ENCODE measurements around the gene RPS6KA5. TPM values are rescaled to one million over a fixed set of nuclear protein-coding genes. Genes with fewer than 3 reads are reported as not detected.
"Not testable (repeated sequence)": the region's sequence is repeated elsewhere in the genome, so short reads cannot be mapped to it uniquely, and the experiment has no call there.

The RPS6KA5 gene
- 5.5 TPM for polyA plus RNA-seq (2013, experiment 1 of 4)
- polyA plus RNA-seq (2013, experiment 2 of 4): 6.0 TPM
- polyA plus RNA-seq (2013, experiment 3 of 4): 4.8 TPM
- 4.4 TPM for polyA plus RNA-seq (2013, experiment 4 of 4)

DNA sequence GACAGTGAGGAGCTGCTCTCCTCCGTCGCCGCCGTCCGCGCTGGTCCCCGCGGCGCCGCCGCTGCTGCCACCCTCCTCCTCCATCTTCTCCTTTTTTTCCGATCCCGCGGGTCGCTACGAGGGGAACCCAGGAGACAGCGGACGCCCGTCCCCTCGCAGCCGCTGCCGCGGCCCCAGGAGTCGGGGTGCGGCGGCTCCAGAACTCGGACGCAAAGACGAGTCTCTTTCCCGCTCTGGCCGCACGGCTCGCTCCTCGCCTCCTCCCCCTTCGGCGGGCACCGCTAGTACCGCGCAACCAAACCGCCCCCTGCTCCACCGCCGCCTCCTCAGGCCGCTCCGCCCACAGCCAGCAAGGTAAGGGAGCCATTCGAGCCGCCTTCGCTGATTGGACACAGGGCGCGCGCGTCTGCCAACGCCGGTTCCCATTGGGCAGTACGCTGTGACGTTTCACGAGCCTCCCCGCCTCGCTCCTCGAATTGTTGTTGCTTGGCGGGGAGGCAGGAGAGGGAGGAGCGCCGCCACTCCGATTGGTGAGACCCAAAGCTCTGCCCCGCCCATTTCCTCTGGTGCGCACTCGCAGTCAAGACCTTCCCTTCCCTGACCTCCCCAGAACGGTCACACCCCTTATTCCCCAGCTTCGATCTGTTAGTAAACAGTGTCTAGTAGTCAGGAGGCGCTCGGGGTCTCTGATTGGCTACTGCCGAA, at the start of gene RPS6KA5:
TSS of gene RPS6KA5 (minus strand) at position 291 of the 705 bp plus-strand sequence. CDS start at position 84, 207 bp downstream.
- Histone ChIP-seq H3K9me3 (ENCODE audit: control insufficient read depth, low read length) (no peaks in the 10 kb centered on the region), H3K4me3 (ENCODE audit: insufficient read depth, low read depth, low read length) (peak within 1 kb of the TSS; percentile 76), H3K27me3 (ENCODE audit: control insufficient read depth, insufficient read depth, low read length, poor library complexity, severe bottlenecking) (no peaks in the 10 kb centered on the region), H3K4me1 (ENCODE audit: control insufficient read depth, insufficient read depth, low read length) (no peaks in the 10 kb centered on the region), H3K36me3 (ENCODE audit: control insufficient read depth, insufficient read depth, low read length) (no peaks in the 10 kb centered on the region), H3K27ac (ENCODE audit: insufficient read depth, low read depth, low read length, poor library complexity, severe bottlenecking) (peak within 1 kb of the TSS; percentile 98)
- WGBS, 2 experiments: 0% methylated on average over 71 of the region's 71 CpGs

DNA sequence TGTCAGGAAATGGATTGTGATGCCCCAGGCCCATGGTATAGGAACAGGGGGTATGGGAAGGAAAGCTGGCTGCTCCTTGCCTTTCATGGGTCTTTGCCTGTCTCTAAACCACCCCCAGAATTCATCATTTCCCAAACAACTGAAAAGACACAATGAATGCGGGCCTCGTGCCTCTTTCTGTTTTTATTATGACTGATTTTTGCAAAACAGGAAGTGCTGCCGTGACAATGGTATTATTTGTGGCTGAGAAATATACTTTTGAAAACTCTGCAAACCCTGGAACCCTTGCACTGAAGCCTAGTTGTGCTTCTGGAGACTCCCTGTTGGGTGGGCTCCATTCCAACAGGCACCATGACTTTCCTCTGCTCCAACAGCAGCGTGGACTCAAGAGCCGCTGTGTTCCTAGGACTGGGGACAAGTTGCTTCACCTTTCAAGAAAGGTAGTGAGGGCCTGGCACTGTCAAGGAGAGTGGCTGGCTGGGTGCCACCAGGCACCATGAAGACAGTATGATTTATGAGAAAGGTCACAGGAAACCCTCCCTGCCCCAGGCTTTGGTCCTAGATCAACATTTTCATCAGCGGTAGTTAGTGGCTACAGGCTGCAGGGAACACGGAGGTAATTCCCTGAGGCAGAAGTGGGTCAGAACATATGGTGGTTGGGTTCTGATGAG, 48.6 kb upstream of the RPS6KA5 start:
- Histone ChIP-seq H3K36me3 (ENCODE audit: control insufficient read depth, insufficient read depth, low read length) (no peaks in the 10 kb centered on the region), H3K9me3 (ENCODE audit: control insufficient read depth, low read length) (no peaks in the 10 kb centered on the region), H3K27ac (ENCODE audit: insufficient read depth, low read depth, low read length, poor library complexity, severe bottlenecking) (no peak overlapping the region), H3K27me3 (ENCODE audit: control insufficient read depth, insufficient read depth, low read length, poor library complexity, severe bottlenecking) (no peaks in the 10 kb centered on the region), H3K4me3 (ENCODE audit: insufficient read depth, low read depth, low read length) (no peak overlapping the region), H3K4me1 (ENCODE audit: control insufficient read depth, insufficient read depth, low read length) (peaks cover 20% of the 10 kb centered on the region)
- WGBS, 2 experiments: 95 to 98% methylated on average over 7 of the region's 7 CpGs

DNA sequence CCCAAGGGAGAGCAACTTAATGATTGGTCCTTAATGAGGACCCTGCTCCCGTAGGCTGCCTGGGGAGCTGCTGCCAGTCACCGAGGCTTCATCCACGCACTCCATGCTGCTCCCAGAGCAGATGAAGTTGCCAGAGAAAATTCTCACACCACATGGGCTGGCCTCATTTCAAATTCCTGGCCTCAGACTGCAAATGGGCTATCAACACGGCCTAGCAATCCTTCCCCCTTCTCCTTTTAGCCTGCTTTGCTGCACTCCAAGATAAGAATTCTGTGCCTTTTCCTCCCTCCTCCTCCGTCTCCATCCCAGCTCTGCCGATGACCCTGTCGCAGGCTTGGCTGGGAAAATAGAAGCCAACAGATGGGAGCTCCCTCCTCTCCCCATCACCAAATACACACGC, 42.7 kb upstream of the RPS6KA5 start:
- Histone ChIP-seq H3K27ac (ENCODE audit: insufficient read depth, low read depth, low read length, poor library complexity, severe bottlenecking) (no peak overlapping the region), H3K4me3 (ENCODE audit: insufficient read depth, low read depth, low read length) (no peak overlapping the region), H3K36me3 (ENCODE audit: control insufficient read depth, insufficient read depth, low read length) (no peaks in the 10 kb centered on the region), H3K27me3 (ENCODE audit: control insufficient read depth, insufficient read depth, low read length, poor library complexity, severe bottlenecking) (no peaks in the 10 kb centered on the region), H3K4me1 (ENCODE audit: control insufficient read depth, insufficient read depth, low read length) (no peaks in the 10 kb centered on the region), H3K9me3 (ENCODE audit: control insufficient read depth, low read length) (no peaks in the 10 kb centered on the region)
- WGBS, 2 experiments: 85 to 91% methylated on average over 8 of the region's 8 CpGs

DNA sequence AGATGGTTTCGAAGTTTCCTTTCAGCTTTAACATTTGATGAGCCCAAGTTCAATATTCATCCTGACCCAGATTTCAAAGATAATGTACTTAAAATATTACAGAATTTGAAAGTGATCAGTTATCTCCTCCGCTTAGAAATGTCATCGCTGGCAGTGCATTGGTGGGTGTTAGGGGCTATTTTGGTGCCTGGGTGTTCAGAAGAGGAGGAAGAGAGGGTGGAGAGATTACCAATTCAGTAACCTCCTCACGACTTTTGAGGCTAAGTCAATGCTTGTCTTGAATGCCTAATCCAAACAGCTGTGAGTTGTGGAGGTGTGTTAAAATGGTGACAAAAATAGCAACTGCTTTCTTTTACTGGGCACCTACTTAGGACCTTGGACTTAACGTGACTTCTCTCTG, 39.7 kb upstream of the RPS6KA5 start:
- 83 to 96% methylated on average over 4 to 5 of the region's 5 CpGs for WGBS, 2 experiments
- H3K4me3 ChIP-seq (ENCODE audit: insufficient read depth, low read depth, low read length): no peak overlapping the region
- no peaks in the 10 kb centered on the region for H3K4me1 ChIP-seq (ENCODE audit: control insufficient read depth, insufficient read depth, low read length)
- no peaks in the 10 kb centered on the region for H3K27me3 ChIP-seq (ENCODE audit: control insufficient read depth, insufficient read depth, low read length, poor library complexity, severe bottlenecking)
- no peak overlapping the region for H3K27ac ChIP-seq (ENCODE audit: insufficient read depth, low read depth, low read length, poor library complexity, severe bottlenecking)
- H3K9me3 ChIP-seq (ENCODE audit: control insufficient read depth, low read length): no peaks in the 10 kb centered on the region
- no peaks in the 10 kb centered on the region for H3K36me3 ChIP-seq (ENCODE audit: control insufficient read depth, insufficient read depth, low read length)

DNA sequence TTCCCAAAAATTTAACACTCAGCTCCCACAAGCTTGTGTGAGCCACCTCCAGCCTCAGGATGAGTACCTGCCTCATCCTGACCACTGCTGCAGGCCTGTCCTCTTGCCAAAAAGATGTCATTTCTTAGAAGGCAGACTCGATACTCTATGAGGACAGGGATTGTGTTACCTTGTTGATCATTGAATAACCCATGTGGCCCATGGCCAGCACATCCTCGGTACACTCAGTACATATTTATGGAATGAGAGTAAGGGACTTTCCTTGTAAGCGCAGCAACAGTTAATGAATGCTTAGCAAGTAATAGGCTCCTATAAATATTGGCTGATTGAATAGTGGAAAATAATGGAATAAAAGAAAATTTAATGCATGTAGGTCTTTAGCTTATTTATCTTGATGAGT, 38.1 kb upstream of the RPS6KA5 start:
- Histone ChIP-seq H3K27ac (ENCODE audit: insufficient read depth, low read depth, low read length, poor library complexity, severe bottlenecking) (no peak overlapping the region), H3K4me3 (ENCODE audit: insufficient read depth, low read depth, low read length) (no peak overlapping the region), H3K36me3 (ENCODE audit: control insufficient read depth, insufficient read depth, low read length) (no peaks in the 10 kb centered on the region), H3K27me3 (ENCODE audit: control insufficient read depth, insufficient read depth, low read length, poor library complexity, severe bottlenecking) (no peaks in the 10 kb centered on the region), H3K4me1 (ENCODE audit: control insufficient read depth, insufficient read depth, low read length) (no peaks in the 10 kb centered on the region), H3K9me3 (ENCODE audit: control insufficient read depth, low read length) (no peaks in the 10 kb centered on the region)
- WGBS, 2 experiments: 96 to 99% methylated on average over 3 of the region's 3 CpGs

DNA sequence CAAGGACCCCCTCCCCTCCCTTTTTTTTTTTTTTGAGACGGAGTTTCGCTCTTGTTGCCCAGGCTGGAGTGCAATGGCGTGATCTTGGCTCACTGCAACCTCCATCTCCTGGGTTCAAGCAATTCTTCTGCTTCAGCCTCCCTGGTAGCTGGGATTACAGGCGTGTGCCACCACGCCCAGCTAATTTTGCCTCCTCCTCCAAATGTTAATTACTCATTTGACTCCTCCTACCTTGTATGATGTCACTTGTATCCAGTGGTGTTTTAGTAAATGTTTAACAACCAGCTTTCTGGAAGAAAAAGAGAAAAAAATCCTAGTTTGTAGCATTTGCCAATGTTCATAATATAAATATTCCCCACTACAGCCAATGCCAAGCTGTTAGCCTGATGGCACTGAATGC, 37.2 kb upstream of the RPS6KA5 start:
- H3K27me3 ChIP-seq (ENCODE audit: control insufficient read depth, insufficient read depth, low read length, poor library complexity, severe bottlenecking); H3K4me1 ChIP-seq (ENCODE audit: control insufficient read depth, insufficient read depth, low read length); H3K4me3 ChIP-seq (ENCODE audit: insufficient read depth, low read depth, low read length); H3K36me3 ChIP-seq (ENCODE audit: control insufficient read depth, insufficient read depth, low read length); H3K27ac ChIP-seq (ENCODE audit: insufficient read depth, low read depth, low read length, poor library complexity, severe bottlenecking); H3K9me3 ChIP-seq (ENCODE audit: control insufficient read depth, low read length): not testable (repeated sequence)
- 87 to 89% methylated on average over 5 of the region's 5 CpGs for WGBS, 2 experiments

DNA sequence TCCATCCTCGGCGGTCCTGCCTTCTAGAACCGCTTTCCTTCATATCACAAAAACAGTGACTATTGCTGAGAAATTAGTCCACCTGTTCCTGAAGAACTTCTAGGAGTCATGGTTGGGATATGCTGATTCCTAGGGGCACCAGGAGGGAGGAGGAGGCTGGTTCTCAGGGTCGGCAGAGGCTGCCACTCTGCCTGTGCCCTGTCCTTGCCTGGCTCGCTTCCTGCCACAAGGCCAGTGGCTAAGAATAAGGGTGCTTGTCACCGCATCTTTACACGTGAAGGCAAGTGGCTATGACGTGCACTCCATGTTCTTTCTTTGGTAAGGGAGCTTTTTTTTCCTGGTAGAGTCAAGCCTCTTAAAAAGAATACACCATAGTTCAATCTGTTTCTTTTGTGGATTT, 34.7 kb upstream of the RPS6KA5 start:
- no peak overlapping the region for H3K27ac ChIP-seq (ENCODE audit: insufficient read depth, low read depth, low read length, poor library complexity, severe bottlenecking)
- no peaks in the 10 kb centered on the region for H3K9me3 ChIP-seq (ENCODE audit: control insufficient read depth, low read length)
- H3K4me3 ChIP-seq (ENCODE audit: insufficient read depth, low read depth, low read length): no peak overlapping the region
- no peaks in the 10 kb centered on the region for H3K4me1 ChIP-seq (ENCODE audit: control insufficient read depth, insufficient read depth, low read length)
- H3K36me3 ChIP-seq (ENCODE audit: control insufficient read depth, insufficient read depth, low read length): no peaks in the 10 kb centered on the region
- 86% methylated on average over 8 of the region's 8 CpGs for WGBS, 2 experiments
- H3K27me3 ChIP-seq (ENCODE audit: control insufficient read depth, insufficient read depth, low read length, poor library complexity, severe bottlenecking): no peaks in the 10 kb centered on the region

DNA sequence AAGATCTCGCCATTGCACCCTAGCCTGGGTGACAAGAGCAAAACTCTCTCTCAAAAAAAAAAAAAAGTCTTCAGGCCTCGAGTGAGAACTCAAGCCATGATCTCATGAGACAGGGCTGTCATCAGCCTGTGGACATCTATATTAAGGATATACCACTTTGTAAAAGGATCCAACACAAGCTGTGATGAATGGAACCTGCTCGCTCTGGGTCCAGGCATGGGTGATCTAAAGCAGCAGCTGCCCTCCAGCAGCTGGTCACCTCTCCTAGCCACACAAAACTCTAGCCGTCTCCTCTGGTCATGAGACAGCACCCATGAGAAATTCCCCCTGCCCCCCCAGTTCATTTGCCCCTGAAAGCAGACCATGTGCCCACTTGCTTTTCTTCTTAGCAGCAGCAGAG, 34.3 kb upstream of the RPS6KA5 start:
- H3K4me3 ChIP-seq (ENCODE audit: insufficient read depth, low read depth, low read length): no peak overlapping the region
- no peaks in the 10 kb centered on the region for H3K36me3 ChIP-seq (ENCODE audit: control insufficient read depth, insufficient read depth, low read length)
- 94 to 95% methylated on average over 4 of the region's 4 CpGs for WGBS, 2 experiments
- H3K27me3 ChIP-seq (ENCODE audit: control insufficient read depth, insufficient read depth, low read length, poor library complexity, severe bottlenecking): no peaks in the 10 kb centered on the region
- H3K9me3 ChIP-seq (ENCODE audit: control insufficient read depth, low read length): no peaks in the 10 kb centered on the region
- H3K4me1 ChIP-seq (ENCODE audit: control insufficient read depth, insufficient read depth, low read length): no peaks in the 10 kb centered on the region
- no peak overlapping the region for H3K27ac ChIP-seq (ENCODE audit: insufficient read depth, low read depth, low read length, poor library complexity, severe bottlenecking)

DNA sequence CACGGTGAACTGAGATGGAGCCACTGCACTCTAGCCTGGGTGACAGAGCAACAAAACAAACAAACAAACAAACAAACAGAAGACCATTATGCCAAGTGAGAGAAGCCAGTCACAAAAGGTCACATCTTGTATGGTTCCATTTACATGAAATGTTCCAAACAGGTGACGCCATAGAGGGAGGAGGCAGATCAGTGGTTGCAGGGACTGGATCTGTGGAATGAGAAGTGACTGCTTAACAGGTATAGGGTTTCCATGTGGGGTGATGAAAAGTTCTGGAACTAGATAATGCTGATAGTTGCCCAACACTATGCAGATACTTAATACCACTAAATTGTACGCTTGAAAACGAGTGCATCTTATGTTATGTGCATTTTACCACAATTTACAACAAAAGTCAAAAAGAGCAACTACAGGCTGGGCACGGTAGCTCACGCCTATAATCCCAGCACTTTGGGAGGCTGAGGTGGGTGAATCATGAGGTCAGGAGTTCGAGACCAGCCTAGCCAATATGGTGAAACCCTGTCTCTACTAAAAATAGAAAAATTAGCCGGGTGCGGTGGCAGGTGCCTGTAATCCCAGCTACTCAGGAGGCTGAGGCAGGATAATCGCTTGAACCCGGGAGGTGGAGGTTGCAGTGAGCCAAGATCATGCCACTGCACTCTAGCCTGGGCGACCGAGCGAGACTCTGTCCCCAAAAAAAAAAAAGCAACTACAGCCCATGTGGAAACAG, 33.5 kb upstream of the RPS6KA5 start:
- WGBS, 2 experiments: 89 to 96% methylated on average over 14 of the region's 14 CpGs
- not testable (repeated sequence) for H3K36me3 ChIP-seq (ENCODE audit: control insufficient read depth, insufficient read depth, low read length); H3K27me3 ChIP-seq (ENCODE audit: control insufficient read depth, insufficient read depth, low read length, poor library complexity, severe bottlenecking); H3K4me3 ChIP-seq (ENCODE audit: insufficient read depth, low read depth, low read length); H3K27ac ChIP-seq (ENCODE audit: insufficient read depth, low read depth, low read length, poor library complexity, severe bottlenecking); H3K9me3 ChIP-seq (ENCODE audit: control insufficient read depth, low read length); H3K4me1 ChIP-seq (ENCODE audit: control insufficient read depth, insufficient read depth, low read length)

DNA sequence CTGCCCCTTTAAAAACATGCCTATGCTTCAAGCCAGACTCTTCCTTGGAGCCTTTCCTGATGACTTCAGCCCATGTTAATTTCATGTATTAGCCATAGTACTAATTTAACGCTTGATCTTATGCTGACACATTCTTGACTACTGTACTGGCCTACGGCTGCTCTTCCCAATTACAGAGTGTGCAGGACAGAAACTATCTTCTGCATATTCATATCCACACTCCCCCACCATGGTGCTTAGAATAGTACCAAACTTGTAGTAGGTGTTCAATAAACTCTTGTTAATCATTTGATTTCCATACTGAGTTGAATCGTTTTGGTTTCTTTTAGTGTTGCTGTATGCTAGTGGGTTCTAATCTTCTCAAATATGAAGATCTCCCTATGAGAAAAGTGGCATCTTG, 31.6 kb upstream of the RPS6KA5 start:
- WGBS, 2 experiments: 97 to 98% methylated on average over 3 of the region's 3 CpGs
- no peaks in the 10 kb centered on the region for H3K9me3 ChIP-seq (ENCODE audit: control insufficient read depth, low read length)
- H3K27ac ChIP-seq (ENCODE audit: insufficient read depth, low read depth, low read length, poor library complexity, severe bottlenecking): no peak overlapping the region
- no peaks in the 10 kb centered on the region for H3K36me3 ChIP-seq (ENCODE audit: control insufficient read depth, insufficient read depth, low read length)
- no peaks in the 10 kb centered on the region for H3K4me1 ChIP-seq (ENCODE audit: control insufficient read depth, insufficient read depth, low read length)
- no peak overlapping the region for H3K4me3 ChIP-seq (ENCODE audit: insufficient read depth, low read depth, low read length)
- H3K27me3 ChIP-seq (ENCODE audit: control insufficient read depth, insufficient read depth, low read length, poor library complexity, severe bottlenecking): no peaks in the 10 kb centered on the region
